Glomerular visceral epithelial cell (primary cell): ENCODE data around the gene PRKG1.
"Not testable (repeated sequence)": the region's sequence is repeated elsewhere in the genome, so short reads cannot be mapped to it uniquely, and the experiment has no call there.

Experiments used
- DNase-seq: peaks from one replicate; pipeline ENCODE4 v3.0.0-alpha.2; 2016; ENCODE audit errors: extremely low spot score

Gene PRKG1

GRCh38 chr10:52121688-52122087 is 1047.4 kb downstream of the PRKG1 start:
- no peak for DNase-seq

- DNase-seq, result no peak
These were observed 1053.9 kb downstream of the PRKG1 start for GRCh38 chr10:52128056-52128683.

GRCh38 chr10:52129410-52130178 is 1055.3 kb downstream of the PRKG1 start:
- DNase-seq, result no peak

- DNase-seq, result no peak
These were observed 1060.8 kb downstream of the PRKG1 start for GRCh38 chr10:52135101-52135500.

GRCh38 chr10:52136921-52137320 is 1062.6 kb downstream of the PRKG1 start:
- no peak for DNase-seq

GRCh38 chr10:52143338-52143737 is 1069.1 kb downstream of the PRKG1 start:
- DNase-seq, result no peak

GRCh38 chr10:52145636-52146035 is 1071.3 kb downstream of the PRKG1 start:
- DNase-seq, result no peak

- peak; percentile 20 for DNase-seq
These were observed 1072.5 kb downstream of the PRKG1 start for GRCh38 chr10:52146766-52147165.

GRCh38 chr10:52170776-52171175 is 1096.5 kb downstream of the PRKG1 start:
- DNase-seq, result no peak

- no peak for DNase-seq
These were observed 1098.3 kb downstream of the PRKG1 start for GRCh38 chr10:52172581-52172980.

- DNase-seq, result no peak
These were observed 1111.0 kb downstream of the PRKG1 start for GRCh38 chr10:52185256-52185655.

- DNase-seq, result no peak
These were observed 1113.4 kb downstream of the PRKG1 start for GRCh38 chr10:52187521-52188258.

- no peak for DNase-seq
These were observed 1116.8 kb downstream of the PRKG1 start for GRCh38 chr10:52191049-52191448.

GRCh38 chr10:52194191-52194590 is 1119.9 kb downstream of the PRKG1 start:
- DNase-seq, result no peak

GRCh38 chr10:52194716-52195115 is 1120.4 kb downstream of the PRKG1 start:
- no peak for DNase-seq

GRCh38 chr10:52197098-52197497 is 1122.8 kb downstream of the PRKG1 start:
- DNase-seq, result no peak

- peak; percentile 17 for DNase-seq
These were observed 1124.3 kb downstream of the PRKG1 start for GRCh38 chr10:52198540-52198939.

- not testable (repeated sequence) for DNase-seq
These were observed 1130.6 kb downstream of the PRKG1 start for GRCh38 chr10:52204906-52205305.

- DNase-seq, result no peak
These were observed 1134.1 kb downstream of the PRKG1 start for GRCh38 chr10:52208365-52208764.

- no peak for DNase-seq
These were observed 1135.9 kb downstream of the PRKG1 start for GRCh38 chr10:52210161-52210560.

- no peak for DNase-seq
These were observed 1137.8 kb downstream of the PRKG1 start for GRCh38 chr10:52212062-52212461.

- DNase-seq, result no peak
These were observed 1138.5 kb downstream of the PRKG1 start for GRCh38 chr10:52212802-52213201.

GRCh38 chr10:52213321-52213752 is 1139.0 kb downstream of the PRKG1 start:
- DNase-seq, result no peak
